Transverse colon (tissue), 4 donors: ENCODE measurements around the gene EVI5. TPM values are rescaled to one million over a fixed set of nuclear protein-coding genes. Genes with fewer than 3 reads are reported as not detected.
"Not testable (repeated sequence)": the region's sequence is repeated elsewhere in the genome, so short reads cannot be mapped to it uniquely, and the experiment has no call there.

ENCODE experiments used
- DNase-seq: peaks from one replicate; pipeline ENCODE4 v3.0.0-alpha.2; 2019
- H3K27ac ChIP-seq, 4 donors: fragments of 200-600 bp; sonication (generic); 2 replicates each; pipeline ENCODE4 v1.5.1; 2016 to 2018; ENCODE audit warnings: inconsistent platforms in 4 of 4
- H3K27me3 ChIP-seq: fragments of 200-600 bp; sonication (generic); 2 replicates; pipeline ENCODE4 v1.5.1; 2017; ENCODE audit warnings: inconsistent platforms
- H3K36me3 ChIP-seq, 4 donors: fragments of 200-600 bp; sonication (generic); 2 replicates each; pipeline ENCODE4 v1.5.1; 2017 to 2019; ENCODE audit warnings: inconsistent platforms in 4 of 4
- H3K4me1 ChIP-seq, 4 donors: fragments of 200-600 bp; sonication (generic); 2 replicates each; pipeline ENCODE4 v1.5.1; 2017 to 2020; ENCODE audit warnings: inconsistent platforms in 4 of 4
- H3K4me3 ChIP-seq, 4 donors: fragments of 200-600 bp; sonication (generic); 1 replicate in 1 of 4; 2 replicates in 3 of 4; pipeline versions ENCODE4 v1.5.1 to v1.6.1; 2017 to 2019; ENCODE audit warnings: inconsistent platforms in 4 of 4
- H3K9me3 ChIP-seq, 2 donors: fragments of 200-600 bp; sonication (generic); 2 replicates each; pipeline ENCODE4 v1.5.1; 2017 to 2019; ENCODE audit warnings: inconsistent platforms in 2 of 2
- CTCF ChIP-seq, 5 experiments: fragments of 200-600 bp in 3 of 5; fragments of 450-650 bp in 2 of 5; sonication (generic) in 3 of 5; IDR thresholded peaks; 1 replicate in 2 of 5; 2 replicates in 3 of 5; pipeline ENCODE4 v1.5.1; 2016 to 2017; ENCODE audit warnings: antibody characterized with exemption in 5 of 5, inconsistent platforms in 3 of 5, mild to moderate bottlenecking in 2 of 5, moderate library complexity in 1 of 5
- EP300 ChIP-seq: sonication (generic); formaldehyde crosslinking; IDR thresholded peaks from one replicate; pipeline ENCODE4 v1.6.1; 2017; ENCODE audit warnings: antibody characterized with exemption, low read depth
- POLR2A ChIP-seq: fragments of 450-650 bp; IDR thresholded peaks from one replicate; pipeline ENCODE4 v1.6.1; 2016; ENCODE audit warnings: antibody characterized with exemption, mild to moderate bottlenecking, moderate library complexity
- POLR2AphosphoS5 ChIP-seq, 3 donors: sonication (generic); formaldehyde crosslinking; IDR thresholded peaks; one replicate each; pipeline ENCODE4 v1.6.1; 2016; ENCODE audit warnings: antibody characterized with exemption in 3 of 3
- WGBS, 2 donors: methylation state at CpG; one replicate each; pipeline ENCODE4 v1.1.5; 2018; ENCODE audit warnings: low coverage in 1 of 2; 5-methylcytosine and 5-hydroxymethylcytosine counted together
- in situ Hi-C, 4 donors: fragments of 200-750 bp; cut with MboI; loops; one replicate each; pipeline versions ENCODE4 v1.15.0 to v1.15.1; 2017; ENCODE audit warnings: low sequenced_read_pairs in 3 of 4, low pct_ligation_motif_present in 1 of 4, low pct_unique_long_range_greater_than_20kb in 1 of 4
- intact Hi-C: fragments of 100-400 bp; cut with DNase I; formaldehyde crosslinking; loops from one replicate; pipeline ENCODE4 v1.15.1; 2023; ENCODE audit warnings: low total_unique reads
- total RNA-seq, 4 donors: library from RNA; depleted of rRNA; stranded (reverse); fragments of >200 nt; gene quantifications; one replicate each; pipeline ENCODE4 v1.1.0, GENCODE V29; 2016

The EVI5 gene
- total RNA-seq, 4 donors from 2014 or later = 10.5 to 57.6 (median 15.3) TPM

GRCh38 chr1:92587445-92587844 is 197.5 kb downstream of the EVI5 start:
- H3K27me3 ChIP-seq = no peaks in the 10 kb centered on the region
- 84 to 89% methylated on average over 2 of the region's 2 CpGs for WGBS, 2 donors
- no peaks in the 10 kb centered on the region for H3K9me3 ChIP-seq
- no peaks in the 10 kb centered on the region for H3K36me3 ChIP-seq
- H3K27ac ChIP-seq = no peak overlapping the region
- no peak overlapping the region for H3K4me3 ChIP-seq
- DNase-seq = no peak
- TF ChIP-seq CTCF (IDR thresholded peaks at IDR 0.05) (no peak), EP300 (no peak), POLR2A (no peak), POLR2AphosphoS5 (IDR thresholded peaks at IDR 0.05) (no peak)
- intact Hi-C loops = no loop called here
- in situ Hi-C loops = no loop called here
- no peaks in the 10 kb centered on the region for H3K4me1 ChIP-seq

GRCh38 chr1:92585831-92586230 is 199.1 kb downstream of the EVI5 start:
- no peak for TF ChIP-seq POLR2A
- TF ChIP-seq POLR2AphosphoS5 (IDR thresholded peaks at IDR 0.05) = no peak
- TF ChIP-seq EP300 = no peak
- TF ChIP-seq CTCF (IDR thresholded peaks at IDR 0.05) = no peak
- no peaks in the 10 kb centered on the region for H3K27me3 ChIP-seq
- intact Hi-C loops (no loop called here), in situ Hi-C loops (no loop called here)
- no peak for DNase-seq
- H3K4me1 ChIP-seq = no peaks in the 10 kb centered on the region
- H3K4me3 ChIP-seq = no peak overlapping the region
- no peaks in the 10 kb centered on the region for H3K9me3 ChIP-seq
- H3K36me3 ChIP-seq = no peaks in the 10 kb centered on the region
- no peak overlapping the region for H3K27ac ChIP-seq

- H3K36me3 ChIP-seq, H3K27me3 ChIP-seq, H3K4me1 ChIP-seq, H3K4me3 ChIP-seq, intact Hi-C loops, DNase-seq, H3K9me3 ChIP-seq, in situ Hi-C loops: not testable (repeated sequence)
- peak overlapping the region in 1 of 4 donors; percentile 35 for H3K27ac ChIP-seq
- WGBS, 2 donors = 78 to 87% methylated on average over 2 to 5 of the region's 5 CpGs
These were observed 200.1 kb downstream of the EVI5 start for GRCh38 chr1:92584810-92585209.

- Histone ChIP-seq H3K27ac (no peak overlapping the region), H3K27me3 (no peaks in the 10 kb centered on the region), H3K9me3 (no peaks in the 10 kb centered on the region), H3K36me3 (no peaks in the 10 kb centered on the region), H3K4me1 (no peaks in the 10 kb centered on the region), H3K4me3 (no peak overlapping the region)
- TF ChIP-seq EP300 = no peak
- TF ChIP-seq POLR2AphosphoS5 (IDR thresholded peaks at IDR 0.05) = no peak
- no peak for TF ChIP-seq POLR2A
- TF ChIP-seq CTCF (IDR thresholded peaks at IDR 0.05) = no peak
- in situ Hi-C loops (no loop called here), intact Hi-C loops (no loop called here)
- WGBS, 2 donors = 68 to 79% methylated on average over 7 of the region's 7 CpGs
- DNase-seq = no peak
These were observed 200.8 kb downstream of the EVI5 start for GRCh38 chr1:92583821-92584760.
